ENCODE results near the gene FAM107B. TPM values are rescaled to one million over a fixed set of nuclear protein-coding genes. Genes with fewer than 3 reads are reported as not detected.

The FAM107B gene
- total and polyA plus RNA-seq, 2 of the 13 experiments (the other 11 are each of a cell fraction or from before 2014, with no cell fraction given) = 15.7 to 24.8 TPM

DNA sequence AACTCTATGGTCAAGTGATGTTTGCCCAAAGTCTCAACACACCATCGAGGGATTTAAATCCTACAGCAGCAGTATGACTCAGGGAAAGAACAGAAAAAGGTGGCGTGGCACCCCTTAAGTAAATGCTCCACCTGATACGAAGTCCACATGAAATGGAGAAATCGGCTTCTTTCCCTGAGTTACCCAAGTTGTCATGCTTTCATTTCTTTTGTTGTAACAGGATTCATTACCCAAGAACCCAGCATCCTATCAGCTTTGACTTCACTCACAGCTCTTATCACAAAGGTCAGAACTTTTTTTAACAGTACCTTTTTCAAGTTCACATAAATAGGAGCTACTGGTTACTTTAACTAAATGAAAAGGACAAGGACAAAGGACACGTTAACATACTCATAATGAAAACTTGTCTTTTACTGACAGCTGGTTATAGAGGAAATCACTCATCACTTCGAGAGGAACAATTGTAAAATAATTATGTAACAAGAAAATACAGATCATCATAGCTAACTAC, 224.2 kb downstream of the FAM107B start (continued):
- TF ChIP-seq, protein P1, sequence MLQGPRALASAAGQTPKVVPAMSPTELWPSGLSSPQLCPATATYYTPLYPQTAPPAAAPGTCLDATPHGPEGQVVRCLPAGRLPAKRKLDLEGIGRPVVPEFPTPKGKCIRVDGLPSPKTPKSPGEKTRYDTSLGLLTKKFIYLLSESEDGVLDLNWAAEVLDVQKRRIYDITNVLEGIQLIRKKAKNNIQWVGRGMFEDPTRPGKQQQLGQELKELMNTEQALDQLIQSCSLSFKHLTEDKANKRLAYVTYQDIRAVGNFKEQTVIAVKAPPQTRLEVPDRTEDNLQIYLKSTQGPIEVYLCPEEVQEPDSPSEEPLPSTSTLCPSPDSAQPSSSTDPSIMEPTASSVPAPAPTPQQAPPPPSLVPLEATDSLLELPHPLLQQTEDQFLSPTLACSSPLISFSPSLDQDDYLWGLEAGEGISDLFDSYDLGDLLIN (CRISPR knock-in tag; IDR thresholded peaks at IDR 0.05; ENCODE audit: borderline replicate concordance) = no peak
- TF ChIP-seq MAX (IDR thresholded peaks at IDR 0.05) (peak; percentile 46; the same call in 1 of the 2 replicates), REPIN1 (CRISPR knock-in tag; IDR thresholded peaks at IDR 0.05; ENCODE audit: borderline replicate concordance, low read depth) (peak; percentile 45; the same call in 1 of the 2 replicates), GTF3A (CRISPR knock-in tag; conservative IDR thresholded peaks at IDR 0.05) (0 out of 2 replicates have a peak, but pooled peaks have one; percentile 60), ONECUT2 (CRISPR knock-in tag; IDR thresholded peaks at IDR 0.05) (no peak), SMARCE1 (IDR thresholded peaks at IDR 0.05; ENCODE audit: borderline replicate concordance) (no peak), KLF9 (CRISPR knock-in tag; IDR thresholded peaks at IDR 0.05; ENCODE audit: low read depth) (no peak), GATAD2A (CRISPR knock-in tag; IDR thresholded peaks at IDR 0.05) (peak; percentile 87), POLR2G (IDR thresholded peaks at IDR 0.05; ENCODE audit: low read depth, low read length) (no peak), CREB3 (CRISPR knock-in tag; IDR thresholded peaks at IDR 0.05) (no peak), NR2C2 (CRISPR knock-in tag; IDR thresholded peaks at IDR 0.05; ENCODE audit: borderline replicate concordance) (peak; percentile 35; the same call in 1 of the 2 replicates), CBX1 (IDR thresholded peaks at IDR 0.05; ENCODE audit: low read depth) (no peak), TOE1 (CRISPR knock-in tag; IDR thresholded peaks at IDR 0.05) (no peak), SUZ12 (IDR thresholded peaks at IDR 0.05; ENCODE audit: low read depth, low read length) (no peak), ZNF512 (CRISPR knock-in tag; IDR thresholded peaks at IDR 0.05) (no peak), SIX1 (CRISPR knock-in tag; IDR thresholded peaks at IDR 0.05; ENCODE audit: borderline replicate concordance) (no peak), SOX13 (IDR thresholded peaks at IDR 0.05) (peak; percentile 34; the same call in 1 of the 2 replicates), SOX13 (CRISPR knock-in tag; conservative IDR thresholded peaks at IDR 0.05 in 1 of 2, IDR thresholded peaks at IDR 0.05 in 1 of 2) (peak in 1 of 2 experiments; percentile 84; a peak in 2 of 4 replicates), CREBL2 (CRISPR knock-in tag; IDR thresholded peaks at IDR 0.05; ENCODE audit: borderline replicate concordance) (no peak), U2AF1 (optimal IDR thresholded peaks at IDR 0.05; ENCODE audit: low read depth, low read length) (no peak), ZNF180 (CRISPR knock-in tag; IDR thresholded peaks at IDR 0.05; ENCODE audit: borderline replicate concordance, low read depth) (no peak), IRF2 (CRISPR knock-in tag; IDR thresholded peaks at IDR 0.05) (0 out of 2 replicates have a peak, but pooled peaks have one; percentile 58)
- TF ChIP-seq, protein P2, sequence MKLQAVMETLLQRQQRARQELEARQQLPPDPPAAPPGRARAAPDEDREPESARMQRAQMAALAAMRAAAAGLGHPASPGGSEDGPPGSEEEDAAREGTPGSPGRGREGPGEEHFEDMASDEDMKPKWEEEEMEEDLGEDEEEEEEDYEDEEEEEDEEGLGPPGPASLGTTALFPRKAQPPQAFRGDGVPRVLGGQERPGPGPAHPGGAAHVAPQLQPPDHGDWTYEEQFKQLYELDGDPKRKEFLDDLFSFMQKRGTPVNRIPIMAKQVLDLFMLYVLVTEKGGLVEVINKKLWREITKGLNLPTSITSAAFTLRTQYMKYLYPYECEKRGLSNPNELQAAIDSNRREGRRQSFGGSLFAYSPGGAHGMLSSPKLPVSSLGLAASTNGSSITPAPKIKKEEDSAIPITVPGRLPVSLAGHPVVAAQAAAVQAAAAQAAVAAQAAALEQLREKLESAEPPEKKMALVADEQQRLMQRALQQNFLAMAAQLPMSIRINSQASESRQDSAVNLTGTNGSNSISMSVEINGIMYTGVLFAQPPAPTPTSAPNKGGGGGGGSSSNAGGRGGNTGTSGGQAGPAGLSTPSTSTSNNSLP (IDR thresholded peaks at IDR 0.05; ENCODE audit: low read depth, low read length) = peak; percentile 40; the same call in 1 of the 2 replicates
- TF ChIP-seq, protein P3, sequence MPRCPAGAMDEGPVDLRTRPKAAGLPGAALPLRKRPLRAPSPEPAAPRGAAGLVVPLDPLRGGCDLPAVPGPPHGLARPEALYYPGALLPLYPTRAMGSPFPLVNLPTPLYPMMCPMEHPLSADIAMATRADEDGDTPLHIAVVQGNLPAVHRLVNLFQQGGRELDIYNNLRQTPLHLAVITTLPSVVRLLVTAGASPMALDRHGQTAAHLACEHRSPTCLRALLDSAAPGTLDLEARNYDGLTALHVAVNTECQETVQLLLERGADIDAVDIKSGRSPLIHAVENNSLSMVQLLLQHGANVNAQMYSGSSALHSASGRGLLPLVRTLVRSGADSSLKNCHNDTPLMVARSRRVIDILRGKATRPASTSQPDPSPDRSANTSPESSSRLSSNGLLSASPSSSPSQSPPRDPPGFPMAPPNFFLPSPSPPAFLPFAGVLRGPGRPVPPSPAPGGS (CRISPR knock-in tag; IDR thresholded peaks at IDR 0.05) = no peak
